GM19395 (cell line): ENCODE data around the gene SLC11A2.
"Not testable (repeated sequence)": the region's sequence is repeated elsewhere in the genome, so short reads cannot be mapped to it uniquely, and the experiment has no call there.

Source experiments
- ATAC-seq: cut with Tn5 transposase; IDR thresholded peaks from one replicate; pipeline ENCODE4 v1.9.1; 2021; ENCODE audit warnings: mild to moderate bottlenecking, moderate library complexity; ENCODE audit not compliant: unreplicated experiment

SLC11A2 gene

DNA sequence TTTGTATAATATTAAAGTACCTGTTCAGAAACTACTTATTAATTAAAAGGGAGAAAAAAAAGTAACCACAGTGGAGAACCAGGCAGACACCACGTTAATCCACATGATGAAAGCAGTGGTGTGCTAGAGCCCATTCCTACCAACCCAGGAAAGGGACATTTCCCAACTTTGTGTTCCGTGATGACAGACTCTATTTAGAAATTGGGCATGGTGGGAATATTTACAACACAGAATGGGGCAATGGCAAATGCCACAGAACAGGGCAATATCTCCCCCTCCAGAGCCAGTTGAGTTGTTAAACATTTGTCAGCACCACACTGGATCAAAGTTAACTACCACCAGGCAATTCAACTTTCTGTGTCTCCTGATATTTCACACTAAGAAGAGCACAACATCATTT is 75.1 kb downstream of the SLC11A2 start:
- no peak for ATAC-seq

DNA sequence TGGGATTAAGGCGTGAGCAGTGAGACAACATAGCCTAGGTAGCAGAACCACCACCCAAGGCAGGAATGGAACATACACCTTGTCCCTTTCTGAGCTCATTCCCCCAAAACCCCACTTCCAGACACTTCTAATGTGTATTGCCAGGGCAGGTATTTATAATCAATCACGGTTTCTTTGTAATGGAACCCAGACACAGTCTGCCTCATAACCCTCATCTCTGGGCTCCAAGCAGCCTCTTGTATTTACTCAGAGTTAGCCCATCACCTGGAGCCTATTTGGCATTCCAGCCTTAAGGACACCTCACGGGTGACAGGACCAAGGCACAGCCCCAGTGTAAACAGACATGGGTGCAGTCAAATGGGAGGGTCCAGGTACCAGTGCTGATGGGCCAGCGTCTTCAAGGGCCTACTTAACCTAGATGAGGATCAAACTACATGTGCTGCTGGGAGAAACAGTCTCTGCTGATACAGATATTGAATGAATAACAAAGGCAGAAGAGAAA is 76.3 kb downstream of the SLC11A2 start:
- ATAC-seq: no peak

DNA sequence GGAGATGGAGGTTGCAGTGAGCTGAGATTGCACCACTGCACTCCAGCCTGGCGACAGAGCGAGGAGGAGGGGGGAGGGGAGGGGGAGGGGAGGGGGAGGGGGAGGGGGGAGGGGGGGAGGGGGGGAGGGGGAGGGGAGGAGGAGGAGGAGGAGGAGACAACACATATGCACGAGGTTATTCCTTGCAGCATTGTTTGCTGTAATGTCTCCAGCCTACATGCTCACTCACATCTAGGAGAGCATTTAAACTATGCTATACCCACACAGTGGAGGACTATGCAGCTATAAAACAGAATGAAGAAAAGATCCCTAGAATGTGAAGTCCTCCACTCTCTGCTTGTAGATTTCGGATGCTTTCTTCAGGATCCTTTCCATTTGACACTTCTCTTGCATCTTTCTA is 77.4 kb downstream of the SLC11A2 start:
- no peak for ATAC-seq

DNA sequence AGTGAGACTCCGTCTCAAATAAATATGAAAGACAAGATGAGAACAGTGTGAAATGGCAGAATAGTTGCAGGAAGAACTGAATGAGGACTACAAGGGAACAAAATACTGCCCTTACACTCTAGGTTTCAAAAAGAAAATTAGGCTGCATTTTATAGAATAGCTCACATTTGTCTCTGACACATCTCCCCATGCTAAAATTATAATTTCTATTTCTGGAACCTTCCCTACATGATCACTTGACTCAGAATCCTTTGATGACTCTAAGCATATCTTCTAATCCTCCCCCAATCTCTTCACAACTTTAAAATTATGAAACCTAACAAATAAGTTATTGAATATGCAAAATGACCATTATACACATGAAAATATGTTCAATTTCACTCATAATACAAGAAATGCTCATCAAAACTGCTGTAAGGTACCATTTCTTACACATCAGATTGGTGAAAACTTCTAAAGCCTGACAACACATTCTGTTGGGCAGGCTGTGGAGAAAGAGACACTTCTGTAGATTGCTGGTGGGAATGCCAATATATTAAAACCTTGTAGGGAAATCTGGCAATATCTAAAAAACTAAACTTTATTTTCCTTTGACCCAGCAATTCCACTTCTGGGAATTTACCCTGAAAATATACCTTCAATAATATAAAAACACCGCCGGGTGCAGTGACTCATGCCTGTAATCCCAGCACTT is 78.1 kb downstream of the SLC11A2 start:
- ATAC-seq: no peak

DNA sequence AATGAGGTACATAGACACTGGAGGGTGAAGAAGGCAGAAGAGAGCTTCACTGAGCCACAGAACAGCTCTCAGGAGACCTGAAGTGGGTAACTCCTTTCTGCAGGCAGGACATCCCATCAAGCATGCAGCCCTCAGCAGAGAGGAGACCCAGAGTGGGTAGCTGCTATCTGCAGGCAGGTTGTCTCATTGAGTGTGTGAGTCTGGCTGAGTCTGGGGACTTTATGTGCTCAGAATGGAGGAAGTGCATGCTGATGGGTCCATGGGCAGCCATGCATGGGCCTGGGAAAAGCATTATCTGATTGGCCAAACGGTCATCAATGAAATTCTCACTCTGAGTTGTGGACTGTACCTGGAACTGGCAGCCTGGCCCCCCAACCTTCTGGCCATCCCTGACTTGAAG is 88.5 kb downstream of the SLC11A2 start:
- ATAC-seq: no peak

- no peak for ATAC-seq
These were observed 89.2 kb downstream of the SLC11A2 start for GRCh38 chr12:50936821-50937530.

- ATAC-seq: no peak
These were observed 91.0 kb downstream of the SLC11A2 start for GRCh38 chr12:50934981-50935807.

GRCh38 chr12:50934371-50934851 is 91.8 kb downstream of the SLC11A2 start:
- ATAC-seq: no peak

- no peak for ATAC-seq
These were observed 92.6 kb downstream of the SLC11A2 start for GRCh38 chr12:50933459-50934124.

DNA sequence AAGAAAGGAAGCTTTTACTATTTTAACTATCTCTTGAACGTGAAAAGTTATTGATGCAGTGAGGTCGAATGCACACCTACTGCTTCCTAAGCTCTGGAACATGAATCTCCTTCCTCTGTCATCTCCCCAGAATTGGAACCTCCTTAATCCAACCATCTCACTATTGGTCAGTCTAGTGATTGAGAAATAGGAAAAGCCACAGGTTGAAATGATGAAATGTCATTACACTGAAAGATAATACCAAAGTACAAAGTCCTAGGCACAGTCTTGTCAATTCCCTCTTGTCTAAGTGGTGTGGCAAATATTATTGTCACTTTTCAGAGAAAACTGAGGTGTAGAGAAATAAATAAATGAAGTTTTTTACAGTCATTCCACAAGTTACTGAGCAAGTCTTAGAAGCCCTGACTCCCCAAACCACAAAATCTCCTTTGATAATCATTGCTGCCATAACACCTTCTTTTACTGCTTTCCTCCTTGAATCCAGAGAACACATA is 93.3 kb downstream of the SLC11A2 start:
- ATAC-seq: no peak

DNA sequence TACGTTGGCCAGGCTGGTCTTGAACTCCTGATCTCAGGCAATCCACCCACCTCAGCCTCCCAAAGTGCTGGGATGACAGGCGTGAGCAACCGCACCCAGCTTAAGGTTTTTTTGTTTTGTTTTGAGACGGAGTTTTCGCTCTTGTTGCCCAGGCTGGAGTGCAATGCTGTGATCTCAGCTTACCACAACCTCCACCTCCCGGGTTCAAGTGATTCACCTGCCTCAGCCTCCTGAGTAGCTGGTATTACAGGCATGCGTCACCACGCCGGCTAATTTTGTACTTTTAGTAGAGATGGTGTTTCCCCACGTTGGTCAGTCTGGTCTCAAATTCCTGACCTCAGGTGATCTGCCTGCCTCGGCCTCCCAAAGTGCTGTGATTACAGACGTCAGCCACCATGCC is 95.7 kb downstream of the SLC11A2 start:
- not testable (repeated sequence) for ATAC-seq

DNA sequence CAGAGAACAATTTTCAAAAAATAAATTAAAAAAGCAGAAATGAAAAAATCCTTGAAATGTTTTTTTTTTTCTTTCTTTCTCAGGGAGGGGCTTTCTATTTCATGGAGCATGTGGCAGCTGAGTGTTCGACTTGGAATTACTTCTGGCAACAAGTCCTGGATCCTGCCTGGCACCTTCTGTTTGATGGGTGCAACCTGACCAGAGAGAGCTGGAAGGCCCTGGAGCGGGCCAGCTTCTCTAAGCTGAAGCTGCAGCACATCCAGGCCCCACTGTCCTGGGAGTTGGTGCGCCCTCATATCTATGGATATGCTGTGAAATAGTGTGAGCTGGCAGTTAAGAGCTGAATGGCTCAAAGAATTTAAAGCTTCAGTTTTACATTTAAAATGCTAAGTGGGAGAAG is 96.4 kb downstream of the SLC11A2 start:
- ATAC-seq: no peak
